H9 (cell line): ENCODE measurements around the gene USP13. TPM values are rescaled to one million over a fixed set of nuclear protein-coding genes. Genes with fewer than 3 reads are reported as not detected.

Experiments
- DNase-seq: peaks from one replicate; pipeline ENCODE4 v3.0.0-alpha.2; 2017
- H2AFZ ChIP-seq: one replicate; pipeline ENCODE4 v1.6.1; 2013; ENCODE audit warnings: mild to moderate bottlenecking, low read length, control low read depth, moderate library complexity
- H2AK5ac ChIP-seq: 2 replicates; pipeline ENCODE4 v1.6.1; 2013; ENCODE audit warnings: low read length, control low read depth, mixed read lengths; ENCODE audit not compliant: insufficient read length
- H2BK120ac ChIP-seq: one replicate; pipeline ENCODE4 v1.6.1; 2013; ENCODE audit warnings: low read depth, mild to moderate bottlenecking, low read length, control low read depth, inconsistent platforms; ENCODE audit not compliant: poor library complexity, severe bottlenecking
- H2BK12ac ChIP-seq: 2 replicates; pipeline ENCODE4 v1.6.1; 2013; ENCODE audit warnings: low read length, control low read depth, mixed read lengths, low read depth; ENCODE audit not compliant: insufficient read length
- H2BK15ac ChIP-seq: 2 replicates; pipeline ENCODE4 v1.6.1; 2013; ENCODE audit warnings: low read depth, low read length, control low read depth
- H2BK20ac ChIP-seq: one replicate; pipeline ENCODE4 v1.6.1; 2013; ENCODE audit warnings: low read depth, mild to moderate bottlenecking, low read length, control low read depth, inconsistent platforms; ENCODE audit not compliant: poor library complexity, severe bottlenecking
- H2BK5ac ChIP-seq: 2 replicates; pipeline ENCODE4 v1.6.1; 2013; ENCODE audit warnings: low read length, control low read depth, mixed read lengths; ENCODE audit not compliant: insufficient read length
- H3K14ac ChIP-seq: 2 replicates; pipeline ENCODE4 v1.6.1; 2013; ENCODE audit warnings: low read length, control low read depth; ENCODE audit not compliant: insufficient read depth
- H3K18ac ChIP-seq: 2 replicates; pipeline ENCODE4 v1.6.1; 2013; ENCODE audit warnings: low read depth, mild to moderate bottlenecking, mixed read lengths, low read length, control low read depth; ENCODE audit not compliant: insufficient read length
- H3K23ac ChIP-seq: 2 replicates; pipeline ENCODE4 v1.6.1; 2013; ENCODE audit warnings: low read length, control low read depth, mixed read lengths, low read depth; ENCODE audit not compliant: insufficient read length
- H3K23me2 ChIP-seq: 2 replicates; pipeline ENCODE4 v1.6.1; 2013; ENCODE audit warnings: low read depth, mild to moderate bottlenecking, mixed read lengths, low read length, control low read depth; ENCODE audit not compliant: insufficient read length, poor library complexity, severe bottlenecking
- H3K27ac ChIP-seq: 2 replicates; pipeline ENCODE4 v1.5.1; 2013; ENCODE audit warnings: low read length, control low read depth, mixed read lengths, low read depth; ENCODE audit not compliant: insufficient read length
- H3K27me3 ChIP-seq: 2 replicates; pipeline ENCODE4 v1.6.1; 2013; ENCODE audit warnings: low read length, control low read depth, inconsistent platforms; ENCODE audit not compliant: insufficient read depth
- H3K4ac ChIP-seq: 2 replicates; pipeline ENCODE4 v1.6.1; 2013; ENCODE audit warnings: low read depth, mild to moderate bottlenecking, control low read depth, inconsistent platforms, low read length, moderate library complexity
- H3K4me1 ChIP-seq: 2 replicates; pipeline ENCODE4 v1.6.1; 2013; ENCODE audit warnings: low read length, control low read depth, inconsistent platforms; ENCODE audit not compliant: insufficient read depth
- H3K4me2 ChIP-seq: 2 replicates; pipeline ENCODE4 v1.6.1; 2013; ENCODE audit warnings: low read length, control low read depth, mixed read lengths; ENCODE audit not compliant: insufficient read length, insufficient read depth
- H3K56ac ChIP-seq: 2 replicates; pipeline ENCODE4 v1.6.1; 2013; ENCODE audit warnings: low read depth, mild to moderate bottlenecking, mixed read lengths, low read length, control low read depth; ENCODE audit not compliant: insufficient read length
- H3K79me1 ChIP-seq: 2 replicates; pipeline ENCODE4 v1.6.1; 2013; ENCODE audit warnings: low read depth, mild to moderate bottlenecking, moderate library complexity, low read length, control low read depth, inconsistent platforms; ENCODE audit not compliant: insufficient read depth, poor library complexity, severe bottlenecking
- H3K79me2 ChIP-seq: 2 replicates; pipeline ENCODE4 v1.6.1; 2013; ENCODE audit warnings: low read length, control low read depth, inconsistent platforms; ENCODE audit not compliant: insufficient read depth
- H3K9ac ChIP-seq: 2 replicates; pipeline ENCODE4 v1.6.1; 2013; ENCODE audit warnings: low read length, control low read depth, mixed read lengths; ENCODE audit not compliant: insufficient read length; ENCODE audit errors: extremely low read depth
- H3K9me3 ChIP-seq: one replicate; pipeline ENCODE4 v1.6.1; 2013; ENCODE audit warnings: low read depth, low read length, inconsistent platforms; ENCODE audit not compliant: control insufficient read depth
- H3T11ph ChIP-seq: one replicate; pipeline ENCODE4 v1.6.1; 2013; ENCODE audit warnings: mild to moderate bottlenecking, low read length, control low read depth, inconsistent platforms
- H4K20me1 ChIP-seq: one replicate; pipeline ENCODE4 v1.6.1; 2013; ENCODE audit not compliant: control insufficient read depth, insufficient read length, insufficient read depth
- H4K5ac ChIP-seq: 2 replicates; pipeline ENCODE4 v1.6.1; 2013; ENCODE audit warnings: low read depth, mild to moderate bottlenecking, mixed read lengths, low read length, control low read depth; ENCODE audit not compliant: insufficient read length
- H4K8ac ChIP-seq: replicated peaks from 2 replicates; pipeline ENCODE4 v1.6.1; 2013; ENCODE audit warnings: low read length, control low read depth, mixed read lengths, low read depth; ENCODE audit not compliant: insufficient read length
- H4K91ac ChIP-seq: 2 replicates; pipeline ENCODE4 v1.6.1; 2013; ENCODE audit warnings: low read depth, mild to moderate bottlenecking, moderate library complexity, mixed read lengths, low read length, control low read depth; ENCODE audit not compliant: insufficient read length
- H3K27ac Mint-ChIP-seq, 3 experiments: 2 replicates in 2 of 3; 3 replicates in 1 of 3; pipeline ENCODE4 v1.8.0; 2020 to 2021; ENCODE audit warnings: mixed read lengths in 3 of 3, mild to moderate bottlenecking in 1 of 3, moderate library complexity in 1 of 3
- H3K27me3 Mint-ChIP-seq: 2 replicates; pipeline ENCODE4 v1.8.0; 2021; ENCODE audit warnings: low read depth, mild to moderate bottlenecking, moderate library complexity, mixed read lengths
- H3K36me3 Mint-ChIP-seq, 3 experiments: 2 replicates in 2 of 3; 3 replicates in 1 of 3; pipeline ENCODE4 v1.8.0; 2020 to 2021; ENCODE audit warnings: low read depth in 3 of 3, mixed read lengths in 3 of 3; ENCODE audit not compliant: insufficient read depth in 1 of 3
- H3K4me1 Mint-ChIP-seq, 2 experiments: 2 replicates each; pipeline ENCODE4 v1.8.0; 2020; ENCODE audit warnings: mixed read lengths in 2 of 2
- H3K4me3 Mint-ChIP-seq, 2 experiments: 2 replicates in 1 of 2; 3 replicates in 1 of 2; pipeline ENCODE4 v1.8.0; 2020 to 2021; ENCODE audit warnings: mild to moderate bottlenecking in 2 of 2, mixed read lengths in 2 of 2, moderate library complexity in 1 of 2
- H3K9me3 Mint-ChIP-seq, 2 experiments: 2 replicates in 1 of 2; 3 replicates in 1 of 2; pipeline ENCODE4 v1.8.0; 2020; ENCODE audit warnings: mild to moderate bottlenecking in 2 of 2, mixed read lengths in 2 of 2, moderate library complexity in 1 of 2
- WGBS: extraction: QIAGEN DNeasy Blood & Tissue Kit; methylation state at CpG from one replicate; pipeline ENCODE4 v1.1.7; 2013; ENCODE audit warnings: missing lambda C conversion rate, low lambda C conversion rate, mixed read lengths; ENCODE audit not compliant: insufficient read length; ENCODE audit errors: extremely low coverage; 5-methylcytosine and 5-hydroxymethylcytosine counted together
- total RNA-seq: library from RNA; stranded (reverse); gene quantifications from 2 replicates; pipeline ENCODE4 v1.2.1, GENCODE V29; 2021
- TF ChIP-seq, protein P1 (sequence below): fragments of 200-600 bp; sonication (generic); conservative IDR thresholded peaks from 3 replicates; pipeline ENCODE4 v1.8.0; 2021; ENCODE audit warnings: antibody characterized with exemption, mild to moderate bottlenecking

The USP13 gene
- total RNA-seq, 1 experiment from 2014 or later: 26.7 TPM

DNA sequence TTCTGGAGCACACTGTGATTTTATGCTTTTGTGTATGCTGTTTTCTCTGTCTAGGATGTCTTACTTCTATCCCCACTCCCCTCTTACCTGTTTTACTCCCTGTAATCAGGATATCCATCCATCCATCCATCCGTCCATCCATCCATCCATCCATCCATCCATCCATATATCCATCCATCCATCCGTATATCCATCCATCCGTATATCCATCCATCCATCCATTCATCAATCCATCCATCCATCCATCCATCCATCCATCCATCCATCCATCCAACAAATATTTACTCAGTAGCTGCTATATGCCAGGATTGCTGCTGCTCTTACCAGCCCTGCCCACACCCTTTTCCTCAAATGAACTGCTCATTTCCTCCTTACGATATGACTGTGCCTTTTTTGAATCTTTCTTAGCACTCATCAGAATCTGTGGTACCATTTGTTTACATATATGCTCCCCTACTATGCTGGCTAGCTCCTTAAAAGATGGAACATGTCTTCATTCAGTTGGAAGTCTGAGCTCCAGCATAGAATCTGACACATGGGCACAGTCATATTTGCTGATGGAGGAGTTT, 35.2 kb downstream of the USP13 start:
- Histone ChIP-seq H3K79me2 (no peaks in the 10 kb centered on the region; the same call in 1 of the 2 replicates), H3T11ph (no peak overlapping the region), H2BK5ac (no peak overlapping the region), H3K4ac (no peak overlapping the region), H2BK120ac (no peak overlapping the region), H3K4me1 (no peaks in the 10 kb centered on the region), H4K20me1 (no peaks in the 10 kb centered on the region), H3K23me2 (no peaks in the 10 kb centered on the region), H3K23ac (no peak overlapping the region), H3K27me3 (no peaks in the 10 kb centered on the region), H3K4me2 (no peak overlapping the region), H3K9ac (no peak overlapping the region), H3K18ac (no peak overlapping the region), H2AFZ (no peak overlapping the region), H2BK20ac (no peak overlapping the region), H3K14ac (no peak overlapping the region), H2AK5ac (no peak overlapping the region), H3K27ac (no peak overlapping the region), H2BK15ac (no peak overlapping the region), H2BK12ac (no peak overlapping the region), H4K91ac (no peak overlapping the region), H4K5ac (no peak overlapping the region), H3K9me3 (no peaks in the 10 kb centered on the region), H3K79me1 (no peaks in the 10 kb centered on the region), H4K8ac (no peak overlapping the region), H3K56ac (no peak overlapping the region)
- H3K36me3 Mint-ChIP-seq: peaks cover 20 to 32% (median 28%) of the 10 kb centered on the region in 3 experiments; a peak in 6 of 7 replicates
- TF ChIP-seq, protein P1, sequence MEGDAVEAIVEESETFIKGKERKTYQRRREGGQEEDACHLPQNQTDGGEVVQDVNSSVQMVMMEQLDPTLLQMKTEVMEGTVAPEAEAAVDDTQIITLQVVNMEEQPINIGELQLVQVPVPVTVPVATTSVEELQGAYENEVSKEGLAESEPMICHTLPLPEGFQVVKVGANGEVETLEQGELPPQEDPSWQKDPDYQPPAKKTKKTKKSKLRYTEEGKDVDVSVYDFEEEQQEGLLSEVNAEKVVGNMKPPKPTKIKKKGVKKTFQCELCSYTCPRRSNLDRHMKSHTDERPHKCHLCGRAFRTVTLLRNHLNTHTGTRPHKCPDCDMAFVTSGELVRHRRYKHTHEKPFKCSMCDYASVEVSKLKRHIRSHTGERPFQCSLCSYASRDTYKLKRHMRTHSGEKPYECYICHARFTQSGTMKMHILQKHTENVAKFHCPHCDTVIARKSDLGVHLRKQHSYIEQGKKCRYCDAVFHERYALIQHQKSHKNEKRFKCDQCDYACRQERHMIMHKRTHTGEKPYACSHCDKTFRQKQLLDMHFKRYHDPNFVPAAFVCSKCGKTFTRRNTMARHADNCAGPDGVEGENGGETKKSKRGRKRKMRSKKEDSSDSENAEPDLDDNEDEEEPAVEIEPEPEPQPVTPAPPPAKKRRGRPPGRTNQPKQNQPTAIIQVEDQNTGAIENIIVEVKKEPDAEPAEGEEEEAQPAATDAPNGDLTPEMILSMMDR: no peak
- no peaks in the 10 kb centered on the region for H3K9me3 Mint-ChIP-seq
- peaks cover 5 to 6% of the 10 kb centered on the region in 2 experiments for H3K4me1 Mint-ChIP-seq
- no peak for DNase-seq
- 100% methylated on average over 2 of the region's 4 CpGs for WGBS
- no peaks in the 10 kb centered on the region for H3K27me3 Mint-ChIP-seq
- no peak overlapping the region for H3K4me3 Mint-ChIP-seq
- H3K27ac Mint-ChIP-seq: no peak overlapping the region
